Muscle of arm (tissue), 12 donors: ENCODE data around the gene NDOR1. TPM values are rescaled to one million over a fixed set of nuclear protein-coding genes. Genes with fewer than 3 reads are reported as not detected.
"Not testable (repeated sequence)": the region's sequence is repeated elsewhere in the genome, so short reads cannot be mapped to it uniquely, and the experiment has no call there.

Experiments
- DNase-seq: peaks from one replicate; pipeline ENCODE4 v3.0.0-alpha.2; 2013
- polyA plus RNA-seq, 12 donors: library from polyadenylated mRNA; unstranded; fragments of 120-200 nt; gene quantifications; one replicate each; pipeline ENCODE4 v1.2.1, GENCODE V29; 2013; ENCODE audit not compliant: insufficient read length in 12 of 12

The NDOR1 gene
- polyA plus RNA-seq, 12 donors, result 4.9 to 13.3 (median 6.9) TPM; not detected in 1

DNA sequence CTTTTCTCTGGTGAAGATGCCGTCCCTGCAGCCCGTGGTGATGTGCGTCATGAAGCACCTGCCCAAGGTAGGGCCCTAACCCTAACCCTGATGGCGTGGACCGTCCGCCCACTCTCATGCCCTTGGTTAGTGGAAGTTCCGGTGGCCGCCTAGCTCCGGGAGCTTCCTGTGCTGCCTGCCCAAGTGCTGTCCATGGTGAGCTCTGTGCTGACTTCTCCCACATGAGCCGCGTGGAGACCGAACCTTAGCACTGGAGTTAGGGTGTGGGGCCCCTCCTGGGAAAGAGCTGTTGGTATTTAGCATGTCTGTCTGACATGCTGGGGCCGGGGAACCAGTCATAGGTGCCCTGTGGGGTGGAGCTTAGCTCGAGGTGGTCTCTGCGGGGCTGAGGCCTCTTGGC, 50.9 kb downstream of the NDOR1 start:
- DNase-seq, result no peak

DNA sequence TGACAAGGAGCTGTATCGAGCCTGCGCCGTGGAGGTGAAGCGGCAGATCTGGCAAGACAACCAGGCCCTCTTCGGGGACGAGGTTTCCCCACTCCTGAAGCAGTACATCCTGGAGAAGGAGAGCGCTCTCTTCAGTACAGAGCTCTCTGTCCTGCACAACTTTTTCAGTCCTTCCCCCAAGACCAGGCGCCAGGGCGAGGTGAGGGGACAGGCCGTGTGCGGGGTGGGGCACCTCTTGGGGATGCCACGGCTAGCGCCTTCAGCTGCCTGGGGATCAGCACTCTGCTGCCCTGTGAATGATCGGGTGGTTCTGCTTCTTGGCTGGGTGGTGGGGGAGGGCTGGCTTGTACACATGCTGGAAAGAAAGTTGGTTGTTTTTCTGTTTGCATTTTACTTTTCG, 51.4 kb downstream of the NDOR1 start:
- no peak for DNase-seq

DNA sequence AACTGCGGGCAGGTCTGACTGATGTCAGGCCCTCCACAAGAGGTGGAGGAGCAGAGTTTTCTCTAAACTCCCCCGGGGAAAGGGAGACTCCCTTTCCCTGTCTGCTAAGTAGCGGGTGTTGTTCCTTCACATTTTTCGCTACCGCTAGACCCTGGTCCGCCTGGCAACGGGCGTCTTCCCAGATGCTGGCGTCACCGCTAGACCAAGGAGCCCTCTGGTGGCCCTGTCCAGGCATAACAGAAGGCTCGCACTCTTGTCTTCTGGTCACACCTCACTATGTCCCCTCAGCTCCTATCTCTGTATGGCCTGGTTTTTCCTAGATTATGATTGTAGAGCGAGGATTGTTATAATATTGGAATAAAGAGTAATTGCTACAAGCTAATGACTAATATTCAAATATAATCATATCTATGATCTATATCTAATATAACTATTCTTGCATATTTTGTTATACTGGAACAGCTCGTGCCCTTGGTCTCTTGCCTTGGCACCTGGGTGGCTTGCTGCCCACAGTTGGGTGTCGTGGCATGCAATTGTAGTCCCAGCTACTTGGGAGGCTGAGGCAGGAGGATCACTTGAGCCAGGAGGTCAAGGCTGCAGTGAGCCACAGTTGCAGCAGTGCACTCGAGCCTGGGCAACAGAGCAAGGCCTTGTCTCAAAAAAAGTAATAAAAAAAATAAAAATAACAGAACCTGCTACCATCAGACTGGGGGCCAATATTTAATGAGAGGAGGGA, 56.8 kb downstream of the NDOR1 start:
- DNase-seq, result not testable (repeated sequence)

DNA sequence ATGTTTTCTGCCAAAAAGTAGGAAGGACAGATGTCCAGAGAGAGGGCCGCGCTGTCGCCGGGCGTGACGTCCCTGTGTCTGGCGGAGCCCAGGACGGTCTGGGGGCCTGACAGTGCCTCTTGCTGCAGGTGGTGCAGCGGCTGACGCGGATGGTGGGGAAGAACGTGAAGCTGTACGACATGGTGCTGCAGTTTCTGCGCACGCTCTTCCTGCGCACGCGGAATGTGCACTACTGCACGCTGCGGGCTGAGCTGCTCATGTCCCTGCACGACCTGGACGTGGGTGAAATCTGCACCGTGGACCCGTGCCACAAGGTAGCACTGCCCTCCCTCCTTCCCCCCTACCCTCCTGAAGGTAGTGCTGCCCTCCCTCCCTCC, 57.4 kb downstream of the NDOR1 start:
- no peak for DNase-seq

DNA sequence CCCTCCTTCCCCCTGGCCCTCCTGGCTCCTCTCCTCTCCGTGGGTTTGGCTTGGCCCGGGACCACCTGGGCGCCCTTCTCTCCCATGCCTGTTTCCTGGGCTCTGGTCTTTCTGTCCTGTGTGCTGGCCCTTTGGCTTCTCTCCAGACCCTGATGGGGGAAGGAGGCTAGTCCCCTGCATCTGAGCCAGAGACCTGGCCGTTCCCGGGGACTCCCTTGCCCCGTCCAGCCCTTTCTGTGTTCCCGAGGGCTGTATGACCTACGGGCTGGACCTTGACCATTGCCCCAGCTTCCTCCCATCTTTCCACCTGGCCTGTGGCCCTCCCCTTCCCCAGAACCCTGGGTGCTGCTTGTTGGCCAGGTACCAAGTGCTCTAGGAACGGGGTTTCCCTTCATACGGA, 58.0 kb downstream of the NDOR1 start:
- no peak for DNase-seq

DNA sequence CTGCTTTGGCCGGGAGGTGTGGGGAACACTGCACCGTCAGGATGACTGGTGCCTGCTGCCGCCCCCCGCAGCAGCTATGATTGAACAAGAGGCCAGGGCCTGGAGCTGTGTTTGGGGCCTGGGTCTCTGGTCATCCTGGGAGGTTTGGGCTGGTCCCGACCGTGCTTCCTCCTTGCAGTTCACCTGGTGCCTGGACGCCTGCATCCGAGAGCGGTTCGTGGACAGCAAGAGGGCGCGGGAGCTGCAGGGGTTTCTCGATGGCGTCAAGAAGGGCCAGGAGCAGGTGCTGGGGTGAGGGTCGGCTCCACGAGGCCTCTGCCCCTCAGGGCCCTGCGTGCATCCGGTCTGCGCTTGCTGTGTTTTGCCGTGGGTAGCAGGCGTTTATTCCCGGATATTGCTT, 58.6 kb downstream of the NDOR1 start:
- no peak for DNase-seq

DNA sequence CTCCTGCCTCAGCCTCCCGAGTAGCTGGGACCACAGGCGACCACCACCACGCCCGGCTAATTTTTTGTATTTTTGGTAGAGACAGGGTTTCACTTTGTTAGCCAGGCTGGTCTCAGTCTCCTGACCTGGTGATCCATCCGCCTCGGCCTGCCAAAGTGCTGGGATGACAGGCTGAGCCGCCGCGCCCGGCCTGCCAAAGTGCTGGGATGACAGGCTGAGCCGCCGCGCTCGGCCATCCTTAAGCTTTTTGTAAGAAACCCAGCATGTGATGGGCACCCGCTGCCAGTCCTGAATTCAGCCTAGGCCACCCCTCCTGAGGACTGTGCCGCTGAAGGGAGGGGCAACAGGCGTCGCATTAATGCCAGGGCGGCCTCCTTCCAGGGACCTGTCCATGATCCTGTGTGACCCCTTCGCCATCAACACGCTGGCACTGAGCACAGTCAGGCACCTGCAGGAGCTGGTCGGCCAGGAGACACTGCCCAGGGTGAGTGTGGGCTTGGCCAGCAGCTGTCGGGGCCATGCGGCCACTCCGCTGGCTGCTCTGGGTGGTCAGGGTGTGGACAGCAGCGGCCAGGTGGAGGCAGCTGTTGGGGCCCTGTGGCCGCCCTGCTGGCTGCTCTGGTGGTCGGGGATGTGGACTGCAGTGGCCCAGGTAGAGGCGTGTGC, 60.1 kb downstream of the NDOR1 start:
- no peak for DNase-seq

DNA sequence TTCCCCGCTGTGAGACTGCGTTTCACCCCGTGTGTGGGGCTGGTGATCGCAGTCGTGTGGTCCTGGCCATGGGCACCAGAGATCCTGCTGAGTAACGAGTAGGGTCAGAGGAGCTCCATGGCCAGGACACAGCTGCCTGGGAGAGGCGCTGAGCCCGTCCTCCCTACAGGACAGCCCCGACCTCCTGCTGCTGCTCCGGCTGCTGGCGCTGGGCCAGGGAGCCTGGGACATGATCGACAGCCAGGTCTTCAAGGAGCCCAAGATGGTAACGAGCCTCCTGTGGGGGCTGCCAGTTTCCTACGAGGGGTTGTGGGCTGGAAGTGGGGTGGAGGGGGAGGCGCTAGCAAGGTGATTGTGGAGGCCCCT, 60.6 kb downstream of the NDOR1 start:
- DNase-seq, result no peak

Other genes starting within 250 kb of the NDOR1 start
- 10 to 100 TPM in 6 of 12 donors, 1 to 10 TPM in 4, not detected in 2; 5.3 to 30.3 (median 13.6) TPM for gene PTGDS, start 228.2 kb upstream of the NDOR1 start, polyA plus RNA-seq
- under 1 TPM in 10 of 12 donors, not detected in 2; 0.19 to 0.74 (median 0.54) TPM for gene LCNL1, start 222.7 kb upstream of the NDOR1 start, polyA plus RNA-seq
- 10 to 100 TPM in 11 of 12 donors, not detected in 1; 15.5 to 51.6 (median 19.6) TPM for gene PAXX, start 213.3 kb upstream of the NDOR1 start, polyA plus RNA-seq
- 10 to 100 TPM in 1 of 12 donors, 1 to 10 TPM in 2, under 1 TPM in 6, not detected in 3; 0.23 to 26.6 (median 0.49) TPM for gene CLIC3, start 209.1 kb upstream of the NDOR1 start, polyA plus RNA-seq
- gene ABCA2, start 177.5 kb upstream of the NDOR1 start, polyA plus RNA-seq, result 10 to 100 TPM in 11 of 12 donors, not detected in 1; 10.1 to 28.9 (median 13.0) TPM
- gene FUT7, start 173.6 kb upstream of the NDOR1 start, polyA plus RNA-seq, result under 1 TPM in 3 of 12 donors, not detected in 9; 0.05 to 0.45 (median 0.08) TPM
- 10 to 100 TPM in 11 of 12 donors, not detected in 1; 26.6 to 48.0 (median 30.3) TPM for gene NPDC1, start 159.5 kb upstream of the NDOR1 start, polyA plus RNA-seq
- gene ENTPD2, start 151.6 kb upstream of the NDOR1 start, polyA plus RNA-seq, result 10 to 100 TPM in 7 of 12 donors, 1 to 10 TPM in 4, not detected in 1; 8.6 to 21.8 (median 12.8) TPM
- 1 to 10 TPM in 11 of 12 donors, not detected in 1; 2.0 to 8.0 (median 3.3) TPM for gene SAPCD2, start 135.1 kb upstream of the NDOR1 start, polyA plus RNA-seq
- 1 to 10 TPM in 10 of 12 donors, not detected in 2; 1.4 to 3.8 (median 1.8) TPM for gene UAP1L1, start 128.2 kb upstream of the NDOR1 start, polyA plus RNA-seq
- 10 to 100 TPM in 11 of 12 donors, not detected in 1; 34.2 to 65.1 (median 37.7) TPM for gene MAN1B1, start 118.7 kb upstream of the NDOR1 start, polyA plus RNA-seq
- 10 to 100 TPM in 11 of 12 donors, not detected in 1; 16.7 to 86.0 (median 23.7) TPM for gene DPP7, start 91.0 kb upstream of the NDOR1 start, polyA plus RNA-seq
- under 1 TPM in 4 of 12 donors, not detected in 8; 0.09 to 0.84 (median 0.14) TPM for gene GRIN1, start 66.5 kb upstream of the NDOR1 start, polyA plus RNA-seq
- gene LRRC26, start 35.6 kb upstream of the NDOR1 start, polyA plus RNA-seq, result not detected
- not detected for gene TMEM210, start 33.6 kb upstream of the NDOR1 start, polyA plus RNA-seq
- gene ANAPC2, start 17.1 kb upstream of the NDOR1 start, polyA plus RNA-seq, result 10 to 100 TPM in 11 of 12 donors, not detected in 1; 21.1 to 36.5 (median 30.4) TPM
- 10 to 100 TPM in 11 of 12 donors, not detected in 1; 36.2 to 86.3 (median 45.8) TPM for gene SSNA1, start 17.0 kb upstream of the NDOR1 start, polyA plus RNA-seq
- gene TPRN, start 5.0 kb upstream of the NDOR1 start, polyA plus RNA-seq, result 10 to 100 TPM in 2 of 12 donors, 1 to 10 TPM in 9, not detected in 1; 4.2 to 10.4 (median 7.9) TPM
- gene TMEM203, start 52 bp upstream of the NDOR1 start, polyA plus RNA-seq, result 10 to 100 TPM in 11 of 12 donors, not detected in 1; 20.7 to 39.2 (median 31.1) TPM
- 1 to 10 TPM in 10 of 12 donors, not detected in 2; 1.7 to 7.1 (median 2.3) TPM for gene RNF208, start 16.5 kb downstream of the NDOR1 start, polyA plus RNA-seq
- 1 to 10 TPM in 9 of 12 donors, under 1 TPM in 1, not detected in 2; 0.91 to 3.2 (median 2.1) TPM for gene CYSRT1, start 19.5 kb downstream of the NDOR1 start, polyA plus RNA-seq
- 1 to 10 TPM in 7 of 12 donors, under 1 TPM in 3, not detected in 2; 0.66 to 2.9 (median 1.3) TPM for gene RNF224, start 21.8 kb downstream of the NDOR1 start, polyA plus RNA-seq
- gene SLC34A3, start 25.2 kb downstream of the NDOR1 start, polyA plus RNA-seq, result 1 to 10 TPM in 6 of 12 donors, under 1 TPM in 4, not detected in 2; 0.43 to 1.6 (median 1.0) TPM
- 100 to 1,000 TPM in 11 of 12 donors, not detected in 1; 121 to 306 (median 157) TPM for gene TUBB4B, start 35.6 kb downstream of the NDOR1 start, polyA plus RNA-seq
- gene STPG3, start 45.6 kb downstream of the NDOR1 start, polyA plus RNA-seq, result under 1 TPM in 6 of 12 donors, not detected in 6; 0.24 to 0.54 (median 0.30) TPM
- 10 to 100 TPM in 11 of 12 donors, not detected in 1; 31.1 to 52.0 (median 39.2) TPM for gene NELFB, start 49.6 kb downstream of the NDOR1 start, polyA plus RNA-seq
- 10 to 100 TPM in 1 of 12 donors, 1 to 10 TPM in 10, not detected in 1; 3.5 to 14.8 (median 4.4) TPM for gene TOR4A, start 72.0 kb downstream of the NDOR1 start, polyA plus RNA-seq
- 10 to 100 TPM in 2 of 12 donors, 1 to 10 TPM in 9, not detected in 1; 2.6 to 28.7 (median 4.3) TPM for gene NRARP, start 96.6 kb downstream of the NDOR1 start, polyA plus RNA-seq
- gene EXD3, start 217.5 kb downstream of the NDOR1 start, polyA plus RNA-seq, result 10 to 100 TPM in 8 of 12 donors, 1 to 10 TPM in 3, not detected in 1; 6.7 to 21.6 (median 11.6) TPM
- 1 to 10 TPM in 10 of 12 donors, not detected in 2; 1.4 to 3.1 (median 2.4) TPM for gene NOXA1, start 217.7 kb downstream of the NDOR1 start, polyA plus RNA-seq
- 1 to 10 TPM in 1 of 12 donors, under 1 TPM in 10, not detected in 1; 0.11 to 6.2 (median 0.34) TPM for gene ENTPD8, start 235.7 kb downstream of the NDOR1 start, polyA plus RNA-seq